ENCODE measurements around the gene CREBBP. TPM values are rescaled to one million over a fixed set of nuclear protein-coding genes. Genes with fewer than 3 reads are reported as not detected.
"Not testable (repeated sequence)": the region's sequence is repeated elsewhere in the genome, so short reads cannot be mapped to it uniquely, and the experiment has no call there.

Gene CREBBP
- total RNA-seq, 1 donor from 2014 or later = 37.5 TPM

DNA sequence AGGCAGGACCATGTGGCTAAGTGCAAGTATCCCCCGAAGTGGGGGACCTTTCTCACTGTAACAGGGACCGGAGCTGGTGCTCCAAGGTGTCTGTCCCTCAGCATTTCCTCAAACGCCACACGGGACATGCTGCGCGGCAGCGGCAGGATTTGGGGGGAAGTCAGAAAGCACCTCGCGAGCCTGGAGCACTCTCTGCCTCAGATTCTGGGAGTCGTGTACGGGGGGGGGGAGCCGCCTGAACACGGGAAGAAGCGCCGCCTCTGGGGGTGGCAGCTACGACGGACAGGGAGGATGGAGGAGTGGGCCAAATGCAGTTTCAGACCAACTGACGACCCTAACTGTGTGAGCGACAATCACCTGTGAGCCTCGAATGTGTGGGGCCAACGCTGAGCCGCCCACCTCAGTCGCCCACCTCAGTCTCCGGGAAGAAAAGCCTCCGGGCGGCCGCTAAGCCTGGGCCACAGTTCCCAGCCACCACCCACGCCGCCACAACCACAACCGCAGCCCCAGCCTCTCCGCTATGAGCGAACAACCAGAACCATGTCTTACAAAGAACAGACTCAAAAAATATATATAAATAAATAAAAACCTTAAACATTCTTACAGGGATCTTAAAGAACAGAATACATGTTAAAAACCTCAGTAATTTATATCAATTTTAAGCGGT is 154.4 kb downstream of the CREBBP start:
- DNase-seq (ENCODE audit: low spot score in 2 of 2) = no peak
- FAIRE-seq = no peak

DNA sequence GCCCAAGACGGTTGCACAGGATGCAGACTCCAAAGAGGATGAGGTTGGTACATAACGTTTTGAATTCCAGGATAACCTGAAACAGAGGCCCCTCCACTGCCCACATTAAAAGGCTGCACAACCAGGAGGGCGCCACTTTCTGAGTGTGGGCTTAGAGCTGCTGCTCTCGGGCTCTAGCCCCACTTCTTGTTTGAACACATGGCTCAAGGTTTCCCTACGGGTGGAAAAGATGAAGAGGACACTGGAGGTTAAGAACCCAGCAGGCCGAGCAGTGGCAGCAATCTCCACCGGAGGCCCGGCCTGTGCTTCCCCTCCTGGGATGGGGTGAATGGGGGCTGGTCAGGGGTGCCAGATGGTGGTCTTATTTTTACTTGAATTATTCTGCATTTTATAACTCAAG is 155.2 kb downstream of the CREBBP start:
- DNase-seq (ENCODE audit: low spot score in 2 of 2) (no peak), FAIRE-seq (no peak)

DNA sequence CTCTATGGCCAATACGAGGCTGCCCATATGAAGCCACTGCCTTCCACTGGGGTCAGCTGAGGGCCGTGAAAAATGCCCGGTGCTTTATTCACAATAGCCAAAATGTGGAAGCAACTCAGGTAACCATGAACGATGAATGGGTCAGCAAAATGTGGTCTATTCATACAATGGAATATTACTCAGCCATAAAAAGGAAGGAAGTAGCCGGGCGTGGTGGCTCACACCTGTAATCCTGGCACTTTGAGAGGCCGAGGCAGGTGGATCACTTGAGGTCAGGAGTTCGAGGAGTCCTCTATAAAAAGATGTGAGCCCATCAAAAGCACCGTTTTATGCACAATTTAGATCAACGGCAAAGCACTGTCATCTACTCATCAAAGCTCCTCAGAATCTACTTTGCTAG is 158.0 kb downstream of the CREBBP start:
- DNase-seq (ENCODE audit: low spot score in 2 of 2) (no peak), FAIRE-seq (no peak)

DNA sequence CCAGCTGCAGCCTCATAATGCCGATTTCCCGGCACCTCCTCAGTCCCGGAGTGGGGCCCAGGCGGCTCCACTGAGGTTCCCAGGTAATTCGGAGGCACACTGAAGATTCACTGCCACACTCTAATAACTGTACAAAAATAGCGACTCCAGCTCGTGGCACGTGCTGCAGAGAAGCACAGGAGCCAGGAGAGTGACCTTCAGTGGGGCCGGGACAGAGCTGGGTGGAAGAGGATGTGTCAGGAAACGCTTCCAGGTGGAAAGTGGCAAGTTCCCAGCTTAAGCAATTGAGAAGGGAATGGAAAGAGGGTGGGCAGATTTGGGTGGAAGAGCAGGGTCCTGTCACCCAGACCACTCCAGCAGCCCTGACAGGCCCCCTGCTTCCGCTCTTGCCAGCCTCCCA is 160.1 kb downstream of the CREBBP start:
- FAIRE-seq (no peak), DNase-seq (ENCODE audit: low spot score in 2 of 2) (no peak)

GRCh38 chr16:3718628-3719027 is 161.9 kb downstream of the CREBBP start:
- FAIRE-seq (no peak), DNase-seq (ENCODE audit: low spot score in 2 of 2) (no peak)

DNA sequence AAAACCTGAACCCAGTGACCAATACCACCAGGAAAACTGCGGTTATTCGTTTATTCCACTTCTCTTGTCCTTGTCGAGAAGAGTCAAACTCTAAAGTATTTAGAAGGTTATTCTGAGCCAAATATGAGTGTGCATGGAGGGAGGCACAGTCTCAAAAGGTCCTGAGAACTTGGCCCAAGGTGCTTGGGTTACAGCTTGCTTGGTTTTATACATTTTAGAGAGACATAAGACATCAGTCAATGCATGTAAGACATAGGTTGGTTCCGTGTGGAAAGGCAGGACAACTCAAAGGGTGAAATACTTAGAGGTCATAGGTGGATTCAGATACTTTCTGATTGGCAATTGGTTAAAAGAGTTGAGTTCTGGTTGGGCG is 162.5 kb downstream of the CREBBP start:
- no peak for DNase-seq (ENCODE audit: low spot score in 2 of 2)
- no peak for FAIRE-seq

- DNase-seq (ENCODE audit: low spot score in 2 of 2) (peak; percentile 97 to 98), FAIRE-seq (no peak)
These were observed 163.1 kb downstream of the CREBBP start, which contains the start of gene TRAP1 for GRCh38 chr16:3717235-3718018. Gene TRAP1 (minus strand): TSS chr16:3717524. CDS start chr16:3717508, 16 bp downstream.

DNA sequence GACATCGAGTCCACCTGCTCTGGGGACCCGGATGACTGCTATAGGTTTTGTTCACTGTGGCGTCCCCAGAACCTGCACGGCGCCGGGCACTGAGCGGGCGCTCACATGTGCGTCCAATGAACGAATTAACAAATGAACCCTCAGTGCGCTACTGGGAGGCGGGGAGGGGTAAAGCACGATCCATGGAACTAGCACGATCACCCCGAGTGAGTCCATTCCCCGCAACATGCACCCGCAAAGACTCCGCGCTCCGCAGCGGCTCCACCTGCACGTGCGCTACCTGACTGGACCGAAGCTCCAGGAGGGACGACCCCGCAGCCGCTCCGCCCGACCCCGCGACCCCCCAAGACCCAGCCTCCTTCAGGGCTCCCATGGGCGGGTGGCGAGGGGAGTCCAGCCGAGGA is 163.7 kb downstream of the CREBBP start:
- FAIRE-seq (no peak), DNase-seq (ENCODE audit: low spot score in 2 of 2) (no peak)

DNA sequence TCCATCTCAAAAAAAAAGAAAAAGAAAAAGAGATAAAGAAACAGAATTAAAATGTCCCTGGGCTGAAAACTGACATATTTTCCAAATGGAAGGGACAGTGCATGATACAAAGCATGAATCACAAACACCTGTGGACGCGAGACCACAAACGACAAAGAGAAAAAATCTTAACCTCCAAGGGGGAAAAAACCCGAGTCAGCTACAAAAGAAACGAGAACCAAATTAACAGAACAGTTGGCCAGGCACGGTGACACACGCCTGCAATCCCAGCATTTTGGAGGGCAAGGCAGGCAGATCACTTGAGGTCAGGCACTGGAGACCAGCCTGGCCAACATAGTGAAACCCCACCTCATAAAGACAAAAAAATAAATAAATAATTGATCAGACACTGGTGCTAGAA is 165.1 kb downstream of the CREBBP start:
- no peak for FAIRE-seq

GRCh38 chr16:3714378-3714777 is 166.1 kb downstream of the CREBBP start:
- DNase-seq (ENCODE audit: low spot score in 2 of 2); FAIRE-seq: not testable (repeated sequence)

More for the DNA sequence above, 165.1 kb downstream of the CREBBP start:
- DNase-seq (ENCODE audit: low spot score in 2 of 2) = no peak

GRCh38 chr16:3713587-3714242 is 166.8 kb downstream of the CREBBP start:
- no peak for DNase-seq (ENCODE audit: low spot score in 2 of 2)
- FAIRE-seq = no peak

GRCh38 chr16:3712861-3713372 is 167.6 kb downstream of the CREBBP start:
- no peak for FAIRE-seq
- DNase-seq (ENCODE audit: low spot score in 2 of 2) = no peak

DNA sequence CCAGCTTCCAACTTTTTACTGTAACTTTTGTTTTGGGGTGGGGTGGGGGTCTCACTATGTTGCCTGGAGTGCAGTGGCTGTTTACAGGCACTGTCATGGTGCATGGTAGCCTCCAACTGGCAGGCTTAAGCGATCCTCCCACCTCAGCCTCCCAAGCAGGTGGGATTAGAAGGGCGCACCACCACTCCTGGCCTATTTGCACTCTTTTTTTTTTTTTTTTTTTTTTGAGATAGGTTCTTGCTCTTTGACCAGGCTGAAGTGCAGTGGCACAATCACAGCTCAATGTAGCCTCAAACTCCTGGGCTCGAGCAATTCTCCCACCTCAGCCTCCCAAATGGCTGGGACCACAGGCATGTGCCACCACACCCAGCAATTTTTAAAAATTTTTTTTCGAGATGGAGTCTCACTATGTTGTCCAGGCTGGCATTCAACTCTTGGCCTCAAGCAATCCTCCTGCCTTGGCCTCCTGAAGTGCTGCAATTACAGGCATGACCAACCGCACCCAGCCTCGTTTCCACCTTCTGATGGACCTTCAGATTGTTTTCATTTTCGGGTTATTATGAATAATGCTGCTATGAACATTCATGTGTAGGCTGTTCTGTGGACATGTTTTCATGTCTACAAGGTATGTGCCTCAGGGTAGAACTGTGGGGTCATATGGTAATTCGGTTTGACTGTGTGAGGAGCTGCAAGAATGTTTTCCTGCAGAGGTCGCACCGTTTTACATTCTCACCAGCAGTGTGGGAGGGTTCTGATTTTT is 174.1 kb downstream of the CREBBP start:
- DNase-seq (ENCODE audit: low spot score in 2 of 2) (no peak), FAIRE-seq (no peak)

DNA sequence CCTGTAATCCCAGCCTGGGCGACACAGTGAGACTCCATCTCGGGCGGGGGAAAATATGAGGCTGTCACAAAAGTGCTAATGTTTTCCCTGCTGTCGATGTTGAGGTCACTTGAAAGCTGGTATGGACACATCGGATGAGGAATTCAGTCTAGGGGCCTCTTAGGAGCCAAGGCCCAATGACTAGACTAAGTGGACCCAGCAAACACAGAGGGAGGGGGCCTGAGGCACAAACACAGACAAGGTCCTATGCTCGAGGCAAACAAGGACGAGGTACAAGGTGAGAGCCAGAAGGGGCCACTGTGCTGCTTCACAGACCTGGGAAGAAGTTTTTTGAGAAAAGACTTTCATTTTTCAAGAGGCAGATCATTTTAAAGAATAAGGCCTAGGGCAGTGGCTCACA is 178.4 kb downstream of the CREBBP start:
- no peak for DNase-seq (ENCODE audit: low spot score in 2 of 2)

GRCh38 chr16:3701531-3701930 is 179.0 kb downstream of the CREBBP start:
- FAIRE-seq (no peak), DNase-seq (ENCODE audit: low spot score in 2 of 2) (no peak)

More for the DNA sequence above, 178.4 kb downstream of the CREBBP start:
- no peak for FAIRE-seq

DNA sequence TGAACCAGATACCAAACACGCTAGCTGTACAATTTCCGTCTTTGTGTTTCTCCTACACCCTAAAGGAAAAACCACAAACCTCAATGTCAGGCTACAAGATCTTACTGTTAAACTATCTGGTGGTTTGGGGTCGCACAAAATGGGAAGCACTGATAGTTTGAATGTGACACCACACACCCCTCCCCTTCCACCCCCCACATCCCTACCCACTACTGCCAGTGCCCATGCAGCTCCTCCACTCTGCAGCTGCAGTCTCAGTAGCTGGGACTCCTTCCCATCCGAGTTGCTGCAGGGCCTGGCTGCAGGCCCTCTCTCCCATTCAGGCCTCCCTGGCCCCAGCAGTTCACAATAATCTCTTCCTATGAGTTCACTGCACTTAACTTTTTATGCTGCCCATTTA is 181.6 kb downstream of the CREBBP start:
- FAIRE-seq = no peak
- no peak for DNase-seq (ENCODE audit: low spot score in 2 of 2)

GRCh38 chr16:3696425-3697218 is 183.9 kb downstream of the CREBBP start:
- FAIRE-seq (no peak), DNase-seq (ENCODE audit: low spot score in 2 of 2) (no peak)

GRCh38 chr16:3695610-3696369 is 184.7 kb downstream of the CREBBP start:
- DNase-seq (ENCODE audit: low spot score in 2 of 2) = no peak
- no peak for FAIRE-seq

GRCh38 chr16:3694051-3694450 is 186.5 kb downstream of the CREBBP start:
- DNase-seq (ENCODE audit: low spot score in 2 of 2) (no peak), FAIRE-seq (no peak)
